ENCODE measurements around the gene C1QTNF9.
A peak's percentile ranks its signal among the peaks of the same experiment; 100 is the strongest.
"Not testable (repeated sequence)": the region's sequence is repeated elsewhere in the genome, so short reads cannot be mapped to it uniquely, and the experiment has no call there.

C1QTNF9 gene

GRCh38 chr13:24309300-24309699 is at the start of gene C1QTNF9:
Gene C1QTNF9 (plus strand): TSS chr13:24309580. CDS start chr13:24316004, 6,424 bp downstream.
- H3K4me1 Mint-ChIP-seq (ENCODE audit: low read depth); H3K27ac Mint-ChIP-seq; intact Hi-C loops (cut with micrococcal nuclease); H3K4me3 Mint-ChIP-seq; H3K9me3 Mint-ChIP-seq; H3K27me3 Mint-ChIP-seq: not testable (repeated sequence)
- peaks cover 15% of the 10 kb centered on the region for H3K36me3 Mint-ChIP-seq (ENCODE audit: low read depth)

- Mint-ChIP-seq H3K9me3 (no peaks in the 10 kb centered on the region), H3K27ac (no peak overlapping the region), H3K4me1 (ENCODE audit: low read depth) (peaks cover 11% of the 10 kb centered on the region), H3K4me3 (no peak overlapping the region), H3K36me3 (ENCODE audit: low read depth) (no peaks in the 10 kb centered on the region), H3K27me3 (no peaks in the 10 kb centered on the region)
- intact Hi-C loops (cut with micrococcal nuclease) = no loop called here
Measured at GRCh38 chr13:24261566-24261965, 47.8 kb upstream of the C1QTNF9 start.

- intact Hi-C loops (cut with micrococcal nuclease) = no loop called here
- H3K27ac Mint-ChIP-seq = no peak overlapping the region
Measured at GRCh38 chr13:24263632-24264031, 45.7 kb upstream of the C1QTNF9 start.

GRCh38 chr13:24264976-24265375 is 44.4 kb upstream of the C1QTNF9 start:
- no peaks in the 10 kb centered on the region for H3K27me3 Mint-ChIP-seq
- H3K27ac Mint-ChIP-seq = no peak overlapping the region
- no peaks in the 10 kb centered on the region for H3K9me3 Mint-ChIP-seq
- no peak overlapping the region for H3K4me3 Mint-ChIP-seq
- intact Hi-C loops (cut with micrococcal nuclease) = no loop called here
- H3K36me3 Mint-ChIP-seq (ENCODE audit: low read depth) = no peaks in the 10 kb centered on the region
- H3K4me1 Mint-ChIP-seq (ENCODE audit: low read depth) = peaks cover 25% of the 10 kb centered on the region

More at GRCh38 chr13:24263632-24264031, 45.7 kb upstream of the C1QTNF9 start:
- no peak overlapping the region for H3K4me3 Mint-ChIP-seq
- peaks cover 22% of the 10 kb centered on the region for H3K4me1 Mint-ChIP-seq (ENCODE audit: low read depth)
- no peaks in the 10 kb centered on the region for H3K36me3 Mint-ChIP-seq (ENCODE audit: low read depth)
- H3K9me3 Mint-ChIP-seq = no peaks in the 10 kb centered on the region
- H3K27me3 Mint-ChIP-seq = no peaks in the 10 kb centered on the region

- H3K27ac Mint-ChIP-seq = no peak overlapping the region
- H3K27me3 Mint-ChIP-seq = no peaks in the 10 kb centered on the region
- H3K4me1 Mint-ChIP-seq (ENCODE audit: low read depth) = peaks cover 30% of the 10 kb centered on the region
- no peaks in the 10 kb centered on the region for H3K9me3 Mint-ChIP-seq
- intact Hi-C loops (cut with micrococcal nuclease) = no loop called here
- H3K4me3 Mint-ChIP-seq = no peak overlapping the region
- no peaks in the 10 kb centered on the region for H3K36me3 Mint-ChIP-seq (ENCODE audit: low read depth)
Measured at GRCh38 chr13:24265453-24265852, 43.9 kb upstream of the C1QTNF9 start.

- Mint-ChIP-seq H3K27ac (peak overlapping the region; percentile 66), H3K27me3 (no peaks in the 10 kb centered on the region), H3K9me3 (no peaks in the 10 kb centered on the region), H3K36me3 (ENCODE audit: low read depth) (no peaks in the 10 kb centered on the region), H3K4me3 (peak overlapping the region; percentile 58), H3K4me1 (ENCODE audit: low read depth) (peaks cover 34% of the 10 kb centered on the region)
- intact Hi-C loops (cut with micrococcal nuclease) = loop anchor here (1.0 kb wide), 1 partner anchor 29 kb away; no protein-coding TSS in a partner anchor
Measured at GRCh38 chr13:24267274-24267673, 42.1 kb upstream of the C1QTNF9 start.

- no peaks in the 10 kb centered on the region for H3K36me3 Mint-ChIP-seq (ENCODE audit: low read depth)
- intact Hi-C loops (cut with micrococcal nuclease) = loop anchor here (1.0 kb wide), 1 partner anchor 30 kb away; no protein-coding TSS in a partner anchor
- H3K4me3 Mint-ChIP-seq = no peak overlapping the region
- H3K4me1 Mint-ChIP-seq (ENCODE audit: low read depth) = peaks cover 40% of the 10 kb centered on the region
- no peak overlapping the region for H3K27ac Mint-ChIP-seq
- no peaks in the 10 kb centered on the region for H3K9me3 Mint-ChIP-seq
- H3K27me3 Mint-ChIP-seq = no peaks in the 10 kb centered on the region
Measured at GRCh38 chr13:24267801-24268200, 41.6 kb upstream of the C1QTNF9 start.

- Mint-ChIP-seq H3K27ac (peak overlapping the region; percentile 94), H3K9me3 (no peaks in the 10 kb centered on the region), H3K36me3 (ENCODE audit: low read depth) (no peaks in the 10 kb centered on the region), H3K27me3 (no peaks in the 10 kb centered on the region), H3K4me3 (no peak overlapping the region), H3K4me1 (ENCODE audit: low read depth) (peaks cover 58% of the 10 kb centered on the region)
- intact Hi-C loops (cut with micrococcal nuclease) = loop anchor here (2.0 to 10.0 kb wide), 2 partner anchors 15 to 245 kb away; partner anchors contain the start of gene PARP4
Measured at GRCh38 chr13:24269821-24270220, 39.6 kb upstream of the C1QTNF9 start.

GRCh38 chr13:24270639-24271141 is 38.7 kb upstream of the C1QTNF9 start:
- H3K9me3 Mint-ChIP-seq = no peaks in the 10 kb centered on the region
- intact Hi-C loops (cut with micrococcal nuclease) = loop anchor here (2.0 to 10.0 kb wide), 2 partner anchors 16 to 244 kb away; partner anchors contain the start of gene PARP4
- no peaks in the 10 kb centered on the region for H3K27me3 Mint-ChIP-seq
- H3K36me3 Mint-ChIP-seq (ENCODE audit: low read depth) = no peaks in the 10 kb centered on the region
- H3K4me1 Mint-ChIP-seq (ENCODE audit: low read depth) = peaks cover 64% of the 10 kb centered on the region
- peak overlapping the region; percentile 84 for H3K4me3 Mint-ChIP-seq
- peak overlapping the region; percentile 94 for H3K27ac Mint-ChIP-seq

- Mint-ChIP-seq H3K4me1 (ENCODE audit: low read depth) (peaks cover 66% of the 10 kb centered on the region), H3K36me3 (ENCODE audit: low read depth) (no peaks in the 10 kb centered on the region), H3K9me3 (no peaks in the 10 kb centered on the region), H3K4me3 (peak overlapping the region; percentile 84), H3K27me3 (no peaks in the 10 kb centered on the region), H3K27ac (peak overlapping the region; percentile 94)
- intact Hi-C loops (cut with micrococcal nuclease) = loop anchor here (2.0 to 10.0 kb wide), 2 partner anchors 16 to 244 kb away; partner anchors contain the start of gene PARP4
Measured at GRCh38 chr13:24271231-24271600, 38.2 kb upstream of the C1QTNF9 start.

- Mint-ChIP-seq H3K4me1 (ENCODE audit: low read depth) (peaks cover 72% of the 10 kb centered on the region), H3K36me3 (ENCODE audit: low read depth) (no peaks in the 10 kb centered on the region), H3K4me3 (peak overlapping the region; percentile 84), H3K27me3 (no peaks in the 10 kb centered on the region), H3K27ac (peak overlapping the region; percentile 94), H3K9me3 (no peaks in the 10 kb centered on the region)
- intact Hi-C loops (cut with micrococcal nuclease) = loop anchor here (2.0 to 10.0 kb wide), 2 partner anchors 17 to 243 kb away; partner anchors contain the start of gene PARP4
Measured at GRCh38 chr13:24271601-24272451, 37.6 kb upstream of the C1QTNF9 start.

GRCh38 chr13:24272452-24273161 is 36.8 kb upstream of the C1QTNF9 start:
- no peaks in the 10 kb centered on the region for H3K36me3 Mint-ChIP-seq (ENCODE audit: low read depth)

GRCh38 chr13:24273926-24274325 is 35.5 kb upstream of the C1QTNF9 start:
- intact Hi-C loops (cut with micrococcal nuclease) = loop anchor here (10.0 kb wide), 1 partner anchor 241 kb away; the partner anchor contains the start of gene PARP4
- H3K4me3 Mint-ChIP-seq = no peak overlapping the region

More at GRCh38 chr13:24272452-24273161, 36.8 kb upstream of the C1QTNF9 start:
- Mint-ChIP-seq H3K4me3 (peak overlapping the region; percentile 84), H3K27ac (peak overlapping the region; percentile 94), H3K4me1 (ENCODE audit: low read depth) (peaks cover 68% of the 10 kb centered on the region), H3K9me3 (no peaks in the 10 kb centered on the region), H3K27me3 (no peaks in the 10 kb centered on the region)
- intact Hi-C loops (cut with micrococcal nuclease) = loop anchor here (10.0 kb wide), 1 partner anchor 242 kb away; the partner anchor contains the start of gene PARP4

More at GRCh38 chr13:24273926-24274325, 35.5 kb upstream of the C1QTNF9 start:
- H3K9me3 Mint-ChIP-seq = no peaks in the 10 kb centered on the region
- H3K4me1 Mint-ChIP-seq (ENCODE audit: low read depth) = peaks cover 71% of the 10 kb centered on the region
- no peaks in the 10 kb centered on the region for H3K27me3 Mint-ChIP-seq
- H3K27ac Mint-ChIP-seq = peak overlapping the region; percentile 71
- no peaks in the 10 kb centered on the region for H3K36me3 Mint-ChIP-seq (ENCODE audit: low read depth)
